Upper lobe of left lung (tissue), 4 donors: ENCODE measurements around the gene C14orf93.

ENCODE experiments used
- POLR2A ChIP-seq, 4 donors: fragments of 450-650 bp; IDR thresholded peaks; one replicate each; pipeline ENCODE4 v1.5.1; 2016 to 2017; ENCODE audit warnings: antibody characterized with exemption in 4 of 4, mild to moderate bottlenecking in 2 of 4
- POLR2AphosphoS5 ChIP-seq, 2 donors: sonication (generic); formaldehyde crosslinking; IDR thresholded peaks; one replicate each; pipeline ENCODE4 v1.5.1; 2017; ENCODE audit warnings: antibody characterized with exemption in 2 of 2
- TF ChIP-seq, protein P1 (sequence below), 6 experiments: fragments of 450-650 bp in 4 of 6; fragments of 200-600 bp in 2 of 6; sonication (generic) in 2 of 6; IDR thresholded peaks; one replicate each; pipeline ENCODE4 v1.5.1; 2016 to 2019; ENCODE audit warnings: antibody characterized with exemption in 6 of 6

DNA sequence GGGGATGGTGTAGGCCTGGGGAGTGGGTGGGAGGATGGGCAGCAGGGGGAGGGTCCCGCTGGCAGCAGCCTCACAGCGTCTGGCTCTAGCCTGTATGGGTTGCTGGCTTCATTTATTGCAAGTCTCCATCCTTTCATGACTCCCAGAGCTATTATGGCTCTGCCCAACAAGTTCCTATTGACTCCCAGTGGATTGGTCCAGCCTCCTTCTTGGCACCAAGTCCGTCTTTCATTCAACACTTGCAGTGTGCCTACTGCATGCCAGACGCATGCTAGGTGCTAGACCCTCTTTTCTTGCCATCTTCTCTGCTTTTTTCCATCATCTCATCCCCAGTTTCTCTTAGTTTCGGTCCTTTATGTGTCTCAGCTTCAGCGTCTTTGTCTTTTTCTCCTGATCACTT is 33.2 kb upstream of the C14orf93 start:
- TF ChIP-seq, protein P1, sequence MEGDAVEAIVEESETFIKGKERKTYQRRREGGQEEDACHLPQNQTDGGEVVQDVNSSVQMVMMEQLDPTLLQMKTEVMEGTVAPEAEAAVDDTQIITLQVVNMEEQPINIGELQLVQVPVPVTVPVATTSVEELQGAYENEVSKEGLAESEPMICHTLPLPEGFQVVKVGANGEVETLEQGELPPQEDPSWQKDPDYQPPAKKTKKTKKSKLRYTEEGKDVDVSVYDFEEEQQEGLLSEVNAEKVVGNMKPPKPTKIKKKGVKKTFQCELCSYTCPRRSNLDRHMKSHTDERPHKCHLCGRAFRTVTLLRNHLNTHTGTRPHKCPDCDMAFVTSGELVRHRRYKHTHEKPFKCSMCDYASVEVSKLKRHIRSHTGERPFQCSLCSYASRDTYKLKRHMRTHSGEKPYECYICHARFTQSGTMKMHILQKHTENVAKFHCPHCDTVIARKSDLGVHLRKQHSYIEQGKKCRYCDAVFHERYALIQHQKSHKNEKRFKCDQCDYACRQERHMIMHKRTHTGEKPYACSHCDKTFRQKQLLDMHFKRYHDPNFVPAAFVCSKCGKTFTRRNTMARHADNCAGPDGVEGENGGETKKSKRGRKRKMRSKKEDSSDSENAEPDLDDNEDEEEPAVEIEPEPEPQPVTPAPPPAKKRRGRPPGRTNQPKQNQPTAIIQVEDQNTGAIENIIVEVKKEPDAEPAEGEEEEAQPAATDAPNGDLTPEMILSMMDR (IDR thresholded peaks at IDR 0.05) = no peak
- TF ChIP-seq POLR2A (IDR thresholded peaks at IDR 0.05) = no peak
- no peak for TF ChIP-seq POLR2AphosphoS5 (IDR thresholded peaks at IDR 0.05)
